Fibroblast of skin of right biceps (primary cell): ENCODE data around the gene TRAPPC6A.

Experiments
- DNase-seq: peaks from one replicate; pipeline ENCODE4 v3.0.0-alpha.2; 2013

Gene TRAPPC6A

GRCh38 chr19:45184115-45184514 is 6.1 kb upstream of the TRAPPC6A start:
- no peak for DNase-seq

- no peak for DNase-seq
These were observed 4.7 kb upstream of the TRAPPC6A start for GRCh38 chr19:45182758-45183157.

GRCh38 chr19:45180936-45181335 is 2.9 kb upstream of the TRAPPC6A start:
- no peak for DNase-seq

- no peak for DNase-seq
These were observed 1.9 kb upstream of the TRAPPC6A start for GRCh38 chr19:45179892-45180370.

- DNase-seq, result peak; percentile 38
These were observed 1.2 kb upstream of the TRAPPC6A start for GRCh38 chr19:45179072-45179891.

GRCh38 chr19:45178262-45179071 is 430 bp upstream of the TRAPPC6A start, which contains the start of gene BLOC1S3:
TSS of gene BLOC1S3 (plus strand) at chr19:45178784. CDS start at chr19:45179297, 513 bp downstream.
- peak; percentile 100 for DNase-seq

- DNase-seq, result no peak
These were observed 2.3 kb downstream of the TRAPPC6A start for GRCh38 chr19:45175515-45176345.

GRCh38 chr19:45173816-45174215 is 4.2 kb downstream of the TRAPPC6A start:
- DNase-seq, result peak; percentile 60

- no peak for DNase-seq
These were observed 5.3 kb downstream of the TRAPPC6A start for GRCh38 chr19:45172611-45173208.

GRCh38 chr19:45172173-45172572 is 5.9 kb downstream of the TRAPPC6A start:
- no peak for DNase-seq

- DNase-seq, result no peak
These were observed 6.8 kb downstream of the TRAPPC6A start for GRCh38 chr19:45171211-45171623.

- DNase-seq, result no peak
These were observed 7.6 kb downstream of the TRAPPC6A start for GRCh38 chr19:45170146-45171106.

GRCh38 chr19:45169602-45170001 is 8.4 kb downstream of the TRAPPC6A start:
- DNase-seq, result no peak

- DNase-seq, result no peak
These were observed 9.2 kb downstream of the TRAPPC6A start for GRCh38 chr19:45168767-45169351.

GRCh38 chr19:45166723-45167252 is 11.2 kb downstream of the TRAPPC6A start:
- DNase-seq, result no peak

- DNase-seq, result peak; percentile 44
These were observed 13.3 kb downstream of the TRAPPC6A start for GRCh38 chr19:45164577-45165335.

GRCh38 chr19:45163751-45164460 is 14.1 kb downstream of the TRAPPC6A start:
- DNase-seq, result no peak

GRCh38 chr19:45163156-45163555 is 14.9 kb downstream of the TRAPPC6A start:
- DNase-seq, result no peak

- DNase-seq, result no peak
These were observed 15.4 kb downstream of the TRAPPC6A start for GRCh38 chr19:45162608-45163143.
